HepG2 (cell line): ENCODE measurements around the gene ZNF217.
"Not testable (repeated sequence)": the region's sequence is repeated elsewhere in the genome, so short reads cannot be mapped to it uniquely, and the experiment has no call there.

Experiments used
- CEBPB ChIP-seq: IDR thresholded peaks from 2 replicates; pipeline ENCODE4 v1.6.1; 2011; ENCODE audit warnings: low read depth, low read length, improper control_type of control experiment, borderline replicate concordance
- CTCF ChIP-seq: sonication (generic); formaldehyde crosslinking; IDR thresholded peaks from 2 replicates; pipeline ENCODE4 v1.5.0; 2020; ENCODE audit warnings: mild to moderate bottlenecking, missing genetic modification reagents, moderate library complexity
- EP300 ChIP-seq, 3 experiments: sonication (generic) in 1 of 3; formaldehyde crosslinking in 1 of 3; IDR thresholded peaks; 2 replicates each; pipeline versions ENCODE4 v1.5.1 to v1.6.1; 2011 to 2020; ENCODE audit warnings: low read depth in 2 of 3, low read length in 2 of 3, borderline replicate concordance in 1 of 3, improper control_type of control experiment in 1 of 3, mild to moderate bottlenecking in 1 of 3, missing genetic modification reagents in 1 of 3, moderate library complexity in 1 of 3
- GLI4 ChIP-seq: sonication (generic); formaldehyde crosslinking; IDR thresholded peaks from 2 replicates; pipeline ENCODE4 v1.5.1; 2020; ENCODE audit warnings: missing genetic modification reagents, mild to moderate bottlenecking, moderate library complexity, borderline replicate concordance
- HDAC1 ChIP-seq: sonication (generic); formaldehyde crosslinking; IDR thresholded peaks from 2 replicates; pipeline ENCODE4 v1.5.1; 2020; ENCODE audit warnings: mild to moderate bottlenecking, missing genetic modification reagents
- POLR2A ChIP-seq, 2 experiments: IDR thresholded peaks; 2 replicates each; pipeline ENCODE4 v1.6.1; 2011; ENCODE audit warnings: low read depth in 2 of 2, low read length in 2 of 2, mild to moderate bottlenecking in 1 of 2, moderate library complexity in 1 of 2; ENCODE audit not compliant: insufficient read depth in 1 of 2
- REST ChIP-seq, 2 experiments: IDR thresholded peaks; 2 replicates each; pipeline ENCODE4 v1.6.1; 2011 to 2012; ENCODE audit warnings: low read length in 2 of 2, borderline replicate concordance in 1 of 2, low read depth in 1 of 2, mild to moderate bottlenecking in 1 of 2, moderate library complexity in 1 of 2
- SUZ12 ChIP-seq: fragments of 150-350 bp; IDR thresholded peaks from 2 replicates; pipeline ENCODE4 v1.6.1; 2014; ENCODE audit warnings: low read depth, low read length
- TBL1XR1 ChIP-seq: fragments of 150-350 bp; IDR thresholded peaks from 2 replicates; pipeline ENCODE4 v1.6.1; 2014; ENCODE audit warnings: borderline replicate concordance, low read length; ENCODE audit not compliant: partially characterized antibody
- ZKSCAN1 ChIP-seq: fragments of 150-350 bp; IDR thresholded peaks from 2 replicates; pipeline ENCODE4 v1.6.1; 2014; ENCODE audit warnings: low read length
- ZNF251 ChIP-seq: sonication (generic); formaldehyde crosslinking; IDR thresholded peaks from 2 replicates; pipeline ENCODE4 v1.9.0; 2021; ENCODE audit warnings: mild to moderate bottlenecking, missing genetic modification reagents

- TF ChIP-seq CTCF (CRISPR knock-in tag); SUZ12; GLI4 (CRISPR knock-in tag); EP300 (IDR thresholded peaks at IDR 0.05; ENCODE audit: low read depth in 2 of 2, low read length in 2 of 2); EP300 (CRISPR knock-in tag; IDR thresholded peaks at IDR 0.05; ENCODE audit: borderline replicate concordance); ZNF251 (CRISPR knock-in tag); HDAC1; REST (IDR thresholded peaks at IDR 0.05; ENCODE audit: borderline replicate concordance in 1 of 2, low read depth in 1 of 2, low read length in 2 of 2); TBL1XR1; POLR2A (IDR thresholded peaks at IDR 0.05; ENCODE audit: insufficient read depth in 1 of 2, low read depth in 2 of 2, low read length in 2 of 2); ZKSCAN1; CEBPB: not testable (repeated sequence)
These were observed 4.1 kb downstream of the ZNF217 start for GRCh38 chr20:53589321-53590065.
